SH-SY5Y (cell line): ENCODE measurements around the gene IFT122.

Experiments
- GATA2 ChIP-seq: IDR thresholded peaks from 2 replicates; pipeline ENCODE4 v1.6.1; 2011; ENCODE audit warnings: mild to moderate bottlenecking, low read depth, low read length
- GATA3 ChIP-seq: IDR thresholded peaks from 2 replicates; pipeline ENCODE4 v1.6.1; 2011; ENCODE audit warnings: low read depth, mild to moderate bottlenecking, low read length, moderate library complexity

DNA sequence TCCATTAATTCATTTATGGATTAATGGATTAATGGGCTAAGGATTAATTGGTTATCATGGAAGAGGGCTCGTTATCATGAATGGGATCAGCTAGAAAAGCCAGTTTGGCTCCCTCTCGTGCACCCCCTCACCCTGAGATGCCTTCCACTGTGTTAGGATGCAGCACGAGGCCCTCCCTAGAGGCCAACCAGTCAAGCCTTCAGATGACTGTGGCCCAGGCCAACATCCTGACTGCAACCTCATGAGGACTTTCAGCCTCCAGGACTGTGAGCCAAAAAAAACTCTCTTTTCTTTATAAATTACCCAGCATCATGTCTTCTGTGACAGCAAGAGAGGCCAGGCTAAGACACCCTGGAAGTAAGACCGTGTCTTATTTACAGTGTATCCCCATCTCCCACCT, 20.5 kb upstream of the IFT122 start:
- TF ChIP-seq GATA2 (no peak), GATA3 (no peak)
